Breast epithelium (tissue), 3 donors: Measurements from ENCODE around the gene ACP4.

Experiments used
- POLR2A ChIP-seq: fragments of 450-650 bp; IDR thresholded peaks from one replicate; pipeline ENCODE4 v1.6.1; 2016; ENCODE audit warnings: antibody characterized with exemption, mild to moderate bottlenecking, moderate library complexity
- POLR2AphosphoS5 ChIP-seq, 3 donors: sonication (generic); formaldehyde crosslinking; IDR thresholded peaks; one replicate each; pipeline ENCODE4 v1.6.1; 2017; ENCODE audit warnings: antibody characterized with exemption in 3 of 3

GRCh38 chr19:50791594-50792271 is 1.5 kb downstream of the ACP4 start:
- TF ChIP-seq POLR2AphosphoS5 (IDR thresholded peaks at IDR 0.05) = no peak
- no peak for TF ChIP-seq POLR2A
